WTC11 (cell line): Measurements from ENCODE around the gene ZBTB25. TPM values are rescaled to one million over a fixed set of nuclear protein-coding genes. Genes with fewer than 3 reads are reported as not detected.

Source experiments
- ARID4B ChIP-seq: sonication (generic); formaldehyde crosslinking; IDR thresholded peaks from 2 replicates; pipeline ENCODE4 v1.8.0; 2023; ENCODE audit warnings: missing genetic modification reagents, mild to moderate bottlenecking, borderline replicate concordance
- CREB1 ChIP-seq: sonication (generic); formaldehyde crosslinking; IDR thresholded peaks from 2 replicates; pipeline ENCODE4 v1.8.0; 2023; ENCODE audit warnings: mild to moderate bottlenecking, missing genetic modification reagents
- CTCF ChIP-seq: fragments of 200-600 bp; IDR thresholded peaks from 2 replicates; pipeline ENCODE4 v1.8.0; 2022; ENCODE audit warnings: antibody characterized with exemption
- ETV6 ChIP-seq: sonication (generic); formaldehyde crosslinking; IDR thresholded peaks from 2 replicates; pipeline ENCODE4 v1.8.1; 2022; ENCODE audit warnings: mild to moderate bottlenecking, missing genetic modification reagents
- FOXP1 ChIP-seq: sonication (generic); formaldehyde crosslinking; IDR thresholded peaks from 2 replicates; pipeline ENCODE4 v1.8.0; 2022; ENCODE audit warnings: missing genetic modification reagents, mild to moderate bottlenecking, moderate library complexity, borderline replicate concordance
- KAT7 ChIP-seq: sonication (generic); formaldehyde crosslinking; IDR thresholded peaks from 2 replicates; pipeline ENCODE4 v1.8.1; 2023; ENCODE audit warnings: missing genetic modification reagents, mild to moderate bottlenecking, borderline replicate concordance
- MAX ChIP-seq: sonication (generic); formaldehyde crosslinking; IDR thresholded peaks from 2 replicates; pipeline ENCODE4 v1.8.0; 2022; ENCODE audit warnings: mild to moderate bottlenecking, missing genetic modification reagents
- MXD4 ChIP-seq: fragments of 250-450 bp; sonication (Bioruptor Pico); IDR thresholded peaks from 2 replicates; pipeline ENCODE4 v1.8.0; 2021; ENCODE audit warnings: mild to moderate bottlenecking, moderate library complexity, borderline replicate concordance
- NFATC4 ChIP-seq: fragments of 250-450 bp; sonication (Bioruptor Pico); IDR thresholded peaks from 2 replicates; pipeline ENCODE4 v1.9.0; 2021; ENCODE audit warnings: mild to moderate bottlenecking
- NFYB ChIP-seq: sonication (generic); formaldehyde crosslinking; conservative IDR thresholded peaks from 2 replicates; pipeline ENCODE4 v1.8.0; 2022; ENCODE audit warnings: low read depth, missing genetic modification reagents
- NR1H2 ChIP-seq: sonication (generic); formaldehyde crosslinking; IDR thresholded peaks from 2 replicates; pipeline ENCODE4 v1.9.0; 2021; ENCODE audit warnings: mild to moderate bottlenecking, moderate library complexity, missing genetic modification reagents
- ZNF232 ChIP-seq: sonication (generic); formaldehyde crosslinking; IDR thresholded peaks from 2 replicates; pipeline ENCODE4 v1.8.0; 2022; ENCODE audit warnings: mild to moderate bottlenecking, missing genetic modification reagents
- ZNF263 ChIP-seq: sonication (generic); formaldehyde crosslinking; IDR thresholded peaks from 2 replicates; pipeline ENCODE4 v1.8.1; 2022; ENCODE audit warnings: low read depth, mild to moderate bottlenecking, moderate library complexity, missing genetic modification reagents
- ZNF423 ChIP-seq: fragments of 250-450 bp; sonication (Bioruptor Pico); IDR thresholded peaks from 2 replicates; pipeline ENCODE4 v2.1.2; 2022; ENCODE audit warnings: mild to moderate bottlenecking, moderate library complexity
- total RNA-seq: library from RNA; stranded (reverse); gene quantifications from 3 replicates; pipeline ENCODE4 v1.2.3, GENCODE V29; 2021
- TF ChIP-seq, protein P1 (sequence below): sonication (generic); formaldehyde crosslinking; IDR thresholded peaks from 2 replicates; pipeline ENCODE4 v1.8.0; 2022; ENCODE audit warnings: mild to moderate bottlenecking, missing genetic modification reagents
- TF ChIP-seq, protein P2 (sequence below): fragments of 250-450 bp; sonication (Bioruptor Pico); IDR thresholded peaks from 2 replicates; pipeline ENCODE4 v1.9.0; 2021; ENCODE audit warnings: mild to moderate bottlenecking, borderline replicate concordance
- TF ChIP-seq, protein P3 (sequence below): sonication (generic); formaldehyde crosslinking; IDR thresholded peaks from 2 replicates; pipeline ENCODE4 v1.8.1; 2023; ENCODE audit warnings: mild to moderate bottlenecking, missing genetic modification reagents, moderate library complexity
- TF ChIP-seq, protein P4 (sequence below): sonication (generic); formaldehyde crosslinking; IDR thresholded peaks from 2 replicates; pipeline ENCODE4 v1.8.1; 2023; ENCODE audit warnings: mild to moderate bottlenecking, moderate library complexity, missing genetic modification reagents
- TF ChIP-seq, protein P5 (sequence below): fragments of 250-450 bp; sonication (Bioruptor Pico); IDR thresholded peaks from 2 replicates; pipeline ENCODE4 v2.1.2; 2022; ENCODE audit warnings: mild to moderate bottlenecking, moderate library complexity

ZBTB25 gene
- total RNA-seq, 1 experiment from 2014 or later: 11.9 TPM

DNA sequence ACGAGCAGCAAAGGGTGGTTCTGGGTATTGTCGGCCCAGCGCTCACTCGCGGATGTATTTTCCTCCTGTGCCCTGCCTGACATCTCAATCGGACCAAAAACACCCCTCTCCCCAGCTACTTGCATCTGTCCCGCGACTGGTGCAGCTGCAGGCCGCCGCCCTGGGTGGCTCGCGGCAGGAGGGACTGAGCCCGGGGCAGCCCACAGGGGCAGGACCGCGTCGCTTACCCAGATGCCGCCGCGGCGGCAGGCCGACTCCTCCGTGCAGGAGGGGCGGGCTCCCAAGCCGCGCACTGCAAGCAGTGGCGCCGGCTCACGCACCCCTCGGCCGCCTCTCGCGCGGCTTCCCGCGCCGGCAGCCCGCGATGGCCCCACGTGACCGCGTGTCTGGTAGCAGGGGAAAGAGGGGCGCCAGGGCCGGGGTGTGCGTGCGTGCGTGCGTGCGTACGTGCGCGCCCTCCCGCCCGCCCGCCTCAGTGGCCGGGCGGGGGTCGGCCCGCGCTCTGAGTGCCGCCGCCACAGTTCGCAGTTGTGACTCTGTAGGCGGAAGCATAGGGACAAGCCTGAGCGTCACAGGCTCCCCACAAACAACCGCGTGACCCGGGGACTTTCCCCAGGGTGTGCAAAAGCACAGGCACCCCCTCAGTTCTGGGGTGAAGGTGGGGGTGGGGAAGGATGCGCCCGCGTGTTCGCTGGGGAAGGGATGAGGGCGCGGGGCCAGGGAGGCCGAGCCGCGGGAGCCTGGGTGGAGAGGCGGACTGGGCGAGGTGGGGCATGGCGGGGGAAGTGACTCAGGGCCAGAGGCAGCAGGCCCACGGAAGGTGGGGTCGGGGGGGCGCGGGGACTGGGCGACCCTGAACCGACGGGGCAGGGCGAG lies at the start of gene ZBTB25 (continued):
- TF ChIP-seq, protein P1, sequence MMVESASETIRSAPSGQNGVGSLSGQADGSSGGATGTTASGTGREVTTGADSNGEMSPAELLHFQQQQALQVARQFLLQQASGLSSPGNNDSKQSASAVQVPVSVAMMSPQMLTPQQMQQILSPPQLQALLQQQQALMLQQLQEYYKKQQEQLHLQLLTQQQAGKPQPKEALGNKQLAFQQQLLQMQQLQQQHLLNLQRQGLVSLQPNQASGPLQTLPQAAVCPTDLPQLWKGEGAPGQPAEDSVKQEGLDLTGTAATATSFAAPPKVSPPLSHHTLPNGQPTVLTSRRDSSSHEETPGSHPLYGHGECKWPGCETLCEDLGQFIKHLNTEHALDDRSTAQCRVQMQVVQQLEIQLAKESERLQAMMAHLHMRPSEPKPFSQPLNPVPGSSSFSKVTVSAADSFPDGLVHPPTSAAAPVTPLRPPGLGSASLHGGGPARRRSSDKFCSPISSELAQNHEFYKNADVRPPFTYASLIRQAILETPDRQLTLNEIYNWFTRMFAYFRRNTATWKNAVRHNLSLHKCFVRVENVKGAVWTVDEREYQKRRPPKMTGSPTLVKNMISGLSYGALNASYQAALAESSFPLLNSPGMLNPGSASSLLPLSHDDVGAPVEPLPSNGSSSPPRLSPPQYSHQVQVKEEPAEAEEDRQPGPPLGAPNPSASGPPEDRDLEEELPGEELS: 0 out of 2 replicates have a peak, but pooled peaks have one; percentile 26
- TF ChIP-seq, protein P2, sequence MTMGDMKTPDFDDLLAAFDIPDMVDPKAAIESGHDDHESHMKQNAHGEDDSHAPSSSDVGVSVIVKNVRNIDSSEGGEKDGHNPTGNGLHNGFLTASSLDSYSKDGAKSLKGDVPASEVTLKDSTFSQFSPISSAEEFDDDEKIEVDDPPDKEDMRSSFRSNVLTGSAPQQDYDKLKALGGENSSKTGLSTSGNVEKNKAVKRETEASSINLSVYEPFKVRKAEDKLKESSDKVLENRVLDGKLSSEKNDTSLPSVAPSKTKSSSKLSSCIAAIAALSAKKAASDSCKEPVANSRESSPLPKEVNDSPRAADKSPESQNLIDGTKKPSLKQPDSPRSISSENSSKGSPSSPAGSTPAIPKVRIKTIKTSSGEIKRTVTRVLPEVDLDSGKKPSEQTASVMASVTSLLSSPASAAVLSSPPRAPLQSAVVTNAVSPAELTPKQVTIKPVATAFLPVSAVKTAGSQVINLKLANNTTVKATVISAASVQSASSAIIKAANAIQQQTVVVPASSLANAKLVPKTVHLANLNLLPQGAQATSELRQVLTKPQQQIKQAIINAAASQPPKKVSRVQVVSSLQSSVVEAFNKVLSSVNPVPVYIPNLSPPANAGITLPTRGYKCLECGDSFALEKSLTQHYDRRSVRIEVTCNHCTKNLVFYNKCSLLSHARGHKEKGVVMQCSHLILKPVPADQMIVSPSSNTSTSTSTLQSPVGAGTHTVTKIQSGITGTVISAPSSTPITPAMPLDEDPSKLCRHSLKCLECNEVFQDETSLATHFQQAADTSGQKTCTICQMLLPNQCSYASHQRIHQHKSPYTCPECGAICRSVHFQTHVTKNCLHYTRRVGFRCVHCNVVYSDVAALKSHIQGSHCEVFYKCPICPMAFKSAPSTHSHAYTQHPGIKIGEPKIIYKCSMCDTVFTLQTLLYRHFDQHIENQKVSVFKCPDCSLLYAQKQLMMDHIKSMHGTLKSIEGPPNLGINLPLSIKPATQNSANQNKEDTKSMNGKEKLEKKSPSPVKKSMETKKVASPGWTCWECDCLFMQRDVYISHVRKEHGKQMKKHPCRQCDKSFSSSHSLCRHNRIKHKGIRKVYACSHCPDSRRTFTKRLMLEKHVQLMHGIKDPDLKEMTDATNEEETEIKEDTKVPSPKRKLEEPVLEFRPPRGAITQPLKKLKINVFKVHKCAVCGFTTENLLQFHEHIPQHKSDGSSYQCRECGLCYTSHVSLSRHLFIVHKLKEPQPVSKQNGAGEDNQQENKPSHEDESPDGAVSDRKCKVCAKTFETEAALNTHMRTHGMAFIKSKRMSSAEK: no peak
- TF ChIP-seq ZNF423 (peak; percentile 57; the same call in 1 of the 2 replicates), ARID4B (CRISPR knock-in tag) (0 out of 2 replicates have a peak, but pooled peaks have one; percentile 7), ETV6 (CRISPR knock-in tag) (peak; percentile 30; the same call in 1 of the 2 replicates), ZNF263 (CRISPR knock-in tag) (no peak), CTCF (no peak), MAX (CRISPR knock-in tag) (peak; percentile 71; the same call in 1 of the 2 replicates), NFATC4 (CRISPR knock-in tag) (0 out of 2 replicates have a peak, but pooled peaks have one; percentile 42), NFYB (CRISPR knock-in tag) (no peak), NR1H2 (CRISPR knock-in tag) (no peak), KAT7 (CRISPR knock-in tag) (no peak; the same call in 1 of the 2 replicates), CREB1 (CRISPR knock-in tag) (no peak; the same call in 1 of the 2 replicates), ZNF232 (CRISPR knock-in tag) (no peak), FOXP1 (CRISPR knock-in tag) (peak; percentile 77), MXD4 (CRISPR knock-in tag) (no peak)
- TF ChIP-seq, protein P3, sequence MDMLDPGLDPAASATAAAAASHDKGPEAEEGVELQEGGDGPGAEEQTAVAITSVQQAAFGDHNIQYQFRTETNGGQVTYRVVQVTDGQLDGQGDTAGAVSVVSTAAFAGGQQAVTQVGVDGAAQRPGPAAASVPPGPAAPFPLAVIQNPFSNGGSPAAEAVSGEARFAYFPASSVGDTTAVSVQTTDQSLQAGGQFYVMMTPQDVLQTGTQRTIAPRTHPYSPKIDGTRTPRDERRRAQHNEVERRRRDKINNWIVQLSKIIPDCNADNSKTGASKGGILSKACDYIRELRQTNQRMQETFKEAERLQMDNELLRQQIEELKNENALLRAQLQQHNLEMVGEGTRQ: peak; percentile 96
- TF ChIP-seq, protein P4, sequence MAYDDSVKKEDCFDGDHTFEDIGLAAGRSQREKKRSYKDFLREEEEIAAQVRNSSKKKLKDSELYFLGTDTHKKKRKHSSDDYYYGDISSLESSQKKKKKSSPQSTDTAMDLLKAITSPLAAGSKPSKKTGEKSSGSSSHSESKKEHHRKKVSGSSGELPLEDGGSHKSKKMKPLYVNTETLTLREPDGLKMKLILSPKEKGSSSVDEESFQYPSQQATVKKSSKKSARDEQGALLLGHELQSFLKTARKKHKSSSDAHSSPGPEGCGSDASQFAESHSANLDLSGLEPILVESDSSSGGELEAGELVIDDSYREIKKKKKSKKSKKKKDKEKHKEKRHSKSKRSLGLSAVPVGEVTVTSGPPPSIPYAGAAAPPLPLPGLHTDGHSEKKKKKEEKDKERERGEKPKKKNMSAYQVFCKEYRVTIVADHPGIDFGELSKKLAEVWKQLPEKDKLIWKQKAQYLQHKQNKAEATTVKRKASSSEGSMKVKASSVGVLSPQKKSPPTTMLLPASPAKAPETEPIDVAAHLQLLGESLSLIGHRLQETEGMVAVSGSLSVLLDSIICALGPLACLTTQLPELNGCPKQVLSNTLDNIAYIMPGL (CRISPR knock-in tag): no peak; the same call in 1 of the 2 replicates
- TF ChIP-seq, protein P5, sequence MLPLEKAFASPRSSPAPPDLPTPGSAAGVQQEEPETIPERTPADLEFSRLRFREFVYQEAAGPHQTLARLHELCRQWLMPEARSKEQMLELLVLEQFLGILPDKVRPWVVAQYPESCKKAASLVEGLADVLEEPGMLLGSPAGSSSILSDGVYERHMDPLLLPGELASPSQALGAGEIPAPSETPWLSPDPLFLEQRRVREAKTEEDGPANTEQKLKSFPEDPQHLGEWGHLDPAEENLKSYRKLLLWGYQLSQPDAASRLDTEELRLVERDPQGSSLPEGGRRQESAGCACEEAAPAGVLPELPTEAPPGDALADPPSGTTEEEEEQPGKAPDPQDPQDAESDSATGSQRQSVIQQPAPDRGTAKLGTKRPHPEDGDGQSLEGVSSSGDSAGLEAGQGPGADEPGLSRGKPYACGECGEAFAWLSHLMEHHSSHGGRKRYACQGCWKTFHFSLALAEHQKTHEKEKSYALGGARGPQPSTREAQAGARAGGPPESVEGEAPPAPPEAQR (CRISPR knock-in tag): no peak
